HCT116 (cell line): Measurements from ENCODE around the gene GDAP1L1. TPM values are rescaled to one million over a fixed set of nuclear protein-coding genes. Genes with fewer than 3 reads are reported as not detected.

Experiments used
- ATAC-seq: fragments of 200-7000 bp; cut with Tn5 transposase; 2 replicates; pipeline ENCODE4 v1.9.1; 2020; ENCODE audit warnings: mild to moderate bottlenecking, moderate library complexity
- BruUV-seq: library from RNA; stranded (reverse); fragments of 400-500 nt; replicated peaks from 2 replicates; lab custom pipeline; 2021; lab: Mats Ljungman, UMichigan
- CTCF ChIA-PET: fragments of 300-600 bp; sonication (Branson Sonifier 250); formaldehyde crosslinking; loops from one replicate; lab custom pipeline; 2021; ENCODE audit warnings: antibody characterized with exemption; lab: Charles Lee
- POLR2A ChIA-PET: fragments of 300-600, 350-600 bp; sonication (Branson Sonifier 250); formaldehyde crosslinking; loops from one replicate; lab custom pipeline; 2021; ENCODE audit warnings: antibody characterized with exemption; lab: Charles Lee
- RAD21 ChIA-PET, 2 experiments: fragments of 300-600 bp; sonication (Branson Sonifier 250); formaldehyde crosslinking; loops; one replicate each; lab custom pipeline; 2023; ENCODE audit warnings: low total read pairs in 2 of 2; ENCODE audit not compliant: uncharacterized antibody in 2 of 2, unreplicated experiment in 2 of 2, low non-redundant PET in 1 of 2; lab: Charles Lee
- DNase-seq: peaks from one replicate; pipeline ENCODE4 v3.0.0-alpha.2; 2010; ENCODE audit warnings: low read depth, low spot score
- H2AFZ ChIP-seq: fragments of 200-600 bp; shearing (Covaris generic), sonication (generic); 2 replicates; pipeline ENCODE4 v1.6.1; 2017; ENCODE audit warnings: low read depth, mixed run types, mixed read lengths, antibody characterized with exemption, low read length; ENCODE audit not compliant: poor library complexity, severe bottlenecking
- H3K27ac ChIP-seq: 2 replicates; pipeline ENCODE4 v1.5.1; 2012; ENCODE audit warnings: low read depth, low read length
- H3K27me3 ChIP-seq: fragments of 200-600 bp; sonication (generic); 2 replicates; pipeline ENCODE4 v1.6.1; 2016; ENCODE audit warnings: mixed run types, low read length, mixed read lengths; ENCODE audit not compliant: insufficient read depth
- H3K36me3 ChIP-seq, 2 experiments: fragments of 200-500 bp in 1 of 2; fragments of 200-600 bp in 1 of 2; sonication (Bioruptor generic) in 1 of 2; sonication (generic) in 1 of 2; 2 replicates each; pipeline versions ENCODE4 v1.5.1 to v1.6.1; 2014 to 2016; ENCODE audit warnings: low read length in 2 of 2, inconsistent platforms in 1 of 2, mixed read lengths in 1 of 2, mixed run types in 1 of 2; ENCODE audit not compliant: insufficient read depth in 2 of 2, control insufficient read depth in 1 of 2
- H3K4me1 ChIP-seq, 2 experiments: fragments of 200-600 bp in 1 of 2; sonication (generic) in 1 of 2; 2 replicates each; pipeline versions ENCODE4 v1.5.1 to v1.6.1; 2012 to 2017; ENCODE audit warnings: low read length in 2 of 2, inconsistent platforms in 1 of 2, mild to moderate bottlenecking in 1 of 2, mixed read lengths in 1 of 2, mixed run types in 1 of 2, moderate library complexity in 1 of 2; ENCODE audit not compliant: insufficient read depth in 2 of 2, control insufficient read depth in 1 of 2
- H3K4me2 ChIP-seq: fragments of 200-600 bp; sonication (generic); 2 replicates; pipeline ENCODE4 v1.6.1; 2017; ENCODE audit warnings: mixed run types, low read length, mixed read lengths
- H3K4me3 ChIP-seq, 2 experiments: fragments of 200-600 bp in 1 of 2; sonication (generic) in 1 of 2; replicated peaks in 1 of 2; 2 replicates each; pipeline ENCODE4 v1.5.1; 2011 to 2016; ENCODE audit warnings: low read length in 2 of 2, control low read depth in 1 of 2, low read depth in 1 of 2, mild to moderate bottlenecking in 1 of 2, mixed read lengths in 1 of 2, mixed run types in 1 of 2
- H3K79me2 ChIP-seq: fragments of 200-600 bp; sonication (generic); 2 replicates; pipeline ENCODE4 v1.6.1; 2017; ENCODE audit warnings: mild to moderate bottlenecking, mixed run types, low read length, moderate library complexity, mixed read lengths; ENCODE audit not compliant: insufficient read depth
- H3K9ac ChIP-seq: fragments of 200-600 bp; sonication (generic); 2 replicates; pipeline ENCODE4 v1.6.1; 2016; ENCODE audit warnings: low read length, mixed read lengths
- H3K9me2 ChIP-seq: fragments of 200-600 bp; sonication (generic), shearing (Covaris generic); 2 replicates; pipeline ENCODE4 v1.6.1; 2017; ENCODE audit warnings: mixed run types, mild to moderate bottlenecking, moderate library complexity; ENCODE audit not compliant: insufficient read depth
- H3K9me3 ChIP-seq, 2 experiments: fragments of 200-500 bp in 1 of 2; fragments of 200-600 bp in 1 of 2; sonication (Bioruptor generic) in 1 of 2; sonication (generic) in 1 of 2; 2 replicates each; pipeline ENCODE4 v1.6.1; 2014 to 2017; ENCODE audit warnings: low read length in 2 of 2, mixed read lengths in 2 of 2, inconsistent platforms in 1 of 2, low read depth in 1 of 2, mild to moderate bottlenecking in 1 of 2, mixed run types in 1 of 2, moderate library complexity in 1 of 2; ENCODE audit not compliant: control insufficient read depth in 1 of 2, insufficient read depth in 1 of 2
- H4K20me1 ChIP-seq: fragments of 200-600 bp; sonication (generic), shearing (Covaris generic); 2 replicates; pipeline ENCODE4 v1.6.1; 2017; ENCODE audit warnings: mixed run types, mild to moderate bottlenecking, moderate library complexity; ENCODE audit not compliant: insufficient read depth
- ELF1 ChIP-seq: IDR thresholded peaks from 2 replicates; pipeline ENCODE4 v1.6.1; 2012; ENCODE audit warnings: low read depth, borderline replicate concordance
- EZH2 ChIP-seq: fragments of 200-600 bp; sonication (generic); IDR thresholded peaks from 2 replicates; pipeline ENCODE4 v1.6.1; 2017; ENCODE audit warnings: antibody characterized with exemption, mixed run types
- POLR2AphosphoS5 ChIP-seq: IDR thresholded peaks from 2 replicates; pipeline ENCODE4 v1.6.1; 2011; ENCODE audit warnings: mild to moderate bottlenecking, low read depth, low read length, moderate library complexity
- RAD21 ChIP-seq: IDR thresholded peaks from 2 replicates; pipeline ENCODE4 v1.6.1; 2012; ENCODE audit warnings: low read depth, mild to moderate bottlenecking
- intact Hi-C: fragments of 100-400 bp; cut with micrococcal nuclease; formaldehyde crosslinking; loops from 2 replicates; pipeline ENCODE4 v1.10.0; 2022
- total RNA-seq: library from RNA; stranded (reverse); gene quantifications from one replicate; pipeline ENCODE4 v1.2.1, GENCODE V29; 2021; ENCODE audit not compliant: unreplicated experiment
- TF ChIP-seq, protein P1 (sequence below): IDR thresholded peaks from 2 replicates; pipeline ENCODE4 v1.6.1; 2011; ENCODE audit warnings: mild to moderate bottlenecking, low read length, moderate library complexity; ENCODE audit not compliant: insufficient replicate concordance; ENCODE audit errors: extremely low read depth

Gene GDAP1L1
- total RNA-seq, 1 experiment from 2014 or later: not detected

DNA sequence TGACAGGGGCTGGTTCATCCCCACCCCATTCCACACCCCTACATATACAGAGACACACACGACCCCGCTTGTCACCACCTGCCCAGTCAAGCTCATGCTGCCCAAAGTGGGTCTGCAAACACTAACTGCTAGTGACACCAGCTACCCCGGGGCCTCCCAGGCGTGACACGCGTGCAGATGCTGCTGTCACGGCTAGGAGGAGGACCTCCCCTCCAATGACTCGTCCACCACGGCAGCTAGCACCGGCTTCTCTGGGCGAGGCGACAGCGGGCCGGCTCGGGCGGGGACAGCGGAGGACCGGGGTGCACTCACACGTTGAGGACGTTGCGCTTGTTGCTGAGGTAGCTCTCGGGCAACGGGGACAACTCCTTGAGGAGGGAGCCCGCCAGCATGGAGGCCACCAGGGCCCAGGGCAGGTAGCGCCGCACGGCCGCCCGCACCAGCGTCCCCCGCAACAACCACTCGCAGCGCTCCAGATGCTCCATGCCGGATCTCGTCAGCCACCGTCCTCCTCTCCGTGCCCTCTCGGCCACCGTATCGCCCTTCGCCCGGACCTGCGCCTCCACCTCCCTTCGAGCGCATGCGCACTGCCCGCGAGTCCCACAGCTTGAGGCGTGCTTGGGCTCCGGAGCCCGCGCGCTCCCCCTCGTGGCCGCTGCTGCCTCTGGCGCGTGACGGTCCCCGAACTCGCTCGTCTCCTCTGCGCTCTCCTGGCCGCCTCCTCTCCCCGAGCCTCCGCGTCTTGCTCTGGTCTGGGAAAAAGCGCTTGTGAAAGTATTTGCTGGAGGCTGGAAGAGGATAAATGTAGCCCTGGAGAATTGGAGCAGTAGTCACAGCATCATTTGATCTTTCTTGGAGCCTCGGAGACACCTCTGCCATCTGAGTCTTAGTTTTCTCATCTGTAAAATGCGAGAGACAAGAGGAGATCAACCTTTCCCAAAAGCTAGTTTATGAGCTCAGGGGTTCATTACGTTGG lies 63.8 kb downstream of the GDAP1L1 start, which contains the start of gene FITM2 (continued):
- TF ChIP-seq, protein P1, sequence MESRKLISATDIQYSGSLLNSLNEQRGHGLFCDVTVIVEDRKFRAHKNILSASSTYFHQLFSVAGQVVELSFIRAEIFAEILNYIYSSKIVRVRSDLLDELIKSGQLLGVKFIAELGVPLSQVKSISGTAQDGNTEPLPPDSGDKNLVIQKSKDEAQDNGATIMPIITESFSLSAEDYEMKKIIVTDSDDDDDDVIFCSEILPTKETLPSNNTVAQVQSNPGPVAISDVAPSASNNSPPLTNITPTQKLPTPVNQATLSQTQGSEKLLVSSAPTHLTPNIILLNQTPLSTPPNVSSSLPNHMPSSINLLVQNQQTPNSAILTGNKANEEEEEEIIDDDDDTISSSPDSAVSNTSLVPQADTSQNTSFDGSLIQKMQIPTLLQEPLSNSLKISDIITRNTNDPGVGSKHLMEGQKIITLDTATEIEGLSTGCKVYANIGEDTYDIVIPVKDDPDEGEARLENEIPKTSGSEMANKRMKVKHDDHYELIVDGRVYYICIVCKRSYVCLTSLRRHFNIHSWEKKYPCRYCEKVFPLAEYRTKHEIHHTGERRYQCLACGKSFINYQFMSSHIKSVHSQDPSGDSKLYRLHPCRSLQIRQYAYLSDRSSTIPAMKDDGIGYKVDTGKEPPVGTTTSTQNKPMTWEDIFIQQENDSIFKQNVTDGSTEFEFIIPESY: peak; percentile 82
- no peak for TF ChIP-seq EZH2

DNA sequence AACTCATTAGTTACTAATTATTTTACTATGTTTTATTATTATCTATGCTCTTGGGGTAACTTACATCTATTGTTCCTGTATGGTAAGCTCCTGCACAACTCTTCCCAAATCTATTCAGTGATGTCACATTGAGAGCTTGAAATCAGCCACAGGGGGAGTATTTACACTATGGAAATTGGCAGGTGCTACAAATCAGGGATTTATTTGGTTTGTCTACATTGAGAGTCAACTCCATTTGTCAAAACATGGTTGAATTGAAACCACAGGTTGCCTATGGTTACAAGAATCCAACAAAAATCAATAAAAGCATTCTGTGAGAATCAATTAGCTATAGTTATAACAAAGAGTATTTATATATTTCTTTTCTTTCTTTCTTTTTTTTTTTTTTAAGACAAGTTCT lies 67.8 kb downstream of the GDAP1L1 start:
- Histone ChIP-seq H3K4me3 (no peak overlapping the region), H3K4me2 (no peak overlapping the region), H3K9me2 (no peaks in the 10 kb centered on the region), H3K27ac (no peak overlapping the region), H3K27me3 (no peaks in the 10 kb centered on the region), H3K79me2 (peaks cover 9% of the 10 kb centered on the region; the same call in 1 of the 2 replicates), H3K4me1 (peaks cover 8 to 9% of the 10 kb centered on the region in 2 experiments; a peak in 3 of 4 replicates), H2AFZ (no peak overlapping the region), H3K36me3 (no peaks in the 10 kb centered on the region), H4K20me1 (no peaks in the 10 kb centered on the region), H3K9ac (no peak overlapping the region), H3K9me3 (no peaks in the 10 kb centered on the region)
- DNase-seq (no peak), ATAC-seq (no peak)
- POLR2A ChIA-PET: no interaction called here
- intact Hi-C loops: loop anchor here (10.0 kb wide), 1 partner anchor 150 kb away; no protein-coding TSS in a partner anchor
- no peak for TF ChIP-seq ELF1
- no peak for TF ChIP-seq POLR2AphosphoS5
- TF ChIP-seq RAD21: no peak
- RAD21 ChIA-PET: interaction anchor here in 1 of 2 experiments (0.9 kb wide), 1 partner anchor 98 kb away, joined by 3 read pairs; no protein-coding TSS in a partner anchor
- BruUV-seq: no TSS peak
- CTCF ChIA-PET: interaction anchor here (0.8 kb wide), 1 partner anchor 67 kb away, joined by 3 read pairs; no protein-coding TSS in a partner anchor
